Kidney glomerular epithelial cell (primary cell): ENCODE data around the gene SUPT5H.

Experiments
- DNase-seq: peaks from one replicate; lab custom pipeline; 2025; lab: John Stamatoyannopoulos, UW

The SUPT5H gene

GRCh38 chr19:39445196-39446111 is at the start of gene SUPT5H:
SUPT5H (plus strand) TSS chr19:39445582; CDS start chr19:39445891, 309 bp downstream.
- DNase-seq, result peak; percentile 95

GRCh38 chr19:39397360-39398296 is 47.8 kb upstream of the SUPT5H start:
- peak; percentile 82 for DNase-seq

- no peak for DNase-seq
Measured at GRCh38 chr19:39398297-39398864, 47.0 kb upstream of the SUPT5H start.

GRCh38 chr19:39399668-39400050 is 45.7 kb upstream of the SUPT5H start:
- DNase-seq, result no peak

- DNase-seq, result no peak
Measured at GRCh38 chr19:39400061-39400460, 45.3 kb upstream of the SUPT5H start.

- DNase-seq, result no peak
Measured at GRCh38 chr19:39401070-39401548, 44.3 kb upstream of the SUPT5H start.

- peak; percentile 48 for DNase-seq
Measured at GRCh38 chr19:39401549-39402345, 43.6 kb upstream of the SUPT5H start.

- DNase-seq, result peak; percentile 53
Measured at GRCh38 chr19:39402346-39403300, 42.8 kb upstream of the SUPT5H start.

GRCh38 chr19:39403331-39404312 is 41.8 kb upstream of the SUPT5H start:
- peak; percentile 74 for DNase-seq

- no peak for DNase-seq
Measured at GRCh38 chr19:39405261-39405957, 40.0 kb upstream of the SUPT5H start.

GRCh38 chr19:39405958-39406655 is 39.3 kb upstream of the SUPT5H start:
- no peak for DNase-seq

- DNase-seq, result peak; percentile 68
Measured at GRCh38 chr19:39406656-39407409, 38.5 kb upstream of the SUPT5H start, which contains the start of gene ZFP36. ZFP36 (plus strand) TSS chr19:39406847; CDS start chr19:39406905, 58 bp downstream.

GRCh38 chr19:39407410-39407659 is 38.0 kb upstream of the SUPT5H start:
- no peak for DNase-seq

GRCh38 chr19:39407660-39408391 is 37.6 kb upstream of the SUPT5H start:
- DNase-seq, result no peak

GRCh38 chr19:39408392-39409207 is 36.8 kb upstream of the SUPT5H start:
- no peak for DNase-seq
